IPS-18a (cell line): ENCODE data around the gene PACSIN1.

ENCODE experiments used
- H3K27ac ChIP-seq: one replicate; pipeline ENCODE4 v1.5.1; 2013; ENCODE audit warnings: low read length
- H3K27me3 ChIP-seq: one replicate; pipeline ENCODE4 v1.6.1; 2013; ENCODE audit warnings: mild to moderate bottlenecking, low read length; ENCODE audit not compliant: control insufficient read depth, insufficient read depth
- H3K36me3 ChIP-seq: one replicate; pipeline ENCODE4 v1.6.1; 2013; ENCODE audit warnings: low read depth, low read length; ENCODE audit not compliant: control insufficient read depth
- H3K4me1 ChIP-seq: one replicate; pipeline ENCODE4 v1.6.1; 2013; ENCODE audit warnings: low read depth, low read length; ENCODE audit not compliant: control insufficient read depth
- H3K4me3 ChIP-seq: one replicate; pipeline ENCODE4 v1.5.1; 2013; ENCODE audit warnings: low read length
- H3K9ac ChIP-seq: one replicate; pipeline ENCODE4 v1.6.1; 2013; ENCODE audit warnings: mild to moderate bottlenecking, low read length, moderate library complexity
- H3K9me3 ChIP-seq: one replicate; pipeline ENCODE4 v1.6.1; 2013; ENCODE audit warnings: low read depth, low read length; ENCODE audit not compliant: control insufficient read depth

The PACSIN1 gene

DNA sequence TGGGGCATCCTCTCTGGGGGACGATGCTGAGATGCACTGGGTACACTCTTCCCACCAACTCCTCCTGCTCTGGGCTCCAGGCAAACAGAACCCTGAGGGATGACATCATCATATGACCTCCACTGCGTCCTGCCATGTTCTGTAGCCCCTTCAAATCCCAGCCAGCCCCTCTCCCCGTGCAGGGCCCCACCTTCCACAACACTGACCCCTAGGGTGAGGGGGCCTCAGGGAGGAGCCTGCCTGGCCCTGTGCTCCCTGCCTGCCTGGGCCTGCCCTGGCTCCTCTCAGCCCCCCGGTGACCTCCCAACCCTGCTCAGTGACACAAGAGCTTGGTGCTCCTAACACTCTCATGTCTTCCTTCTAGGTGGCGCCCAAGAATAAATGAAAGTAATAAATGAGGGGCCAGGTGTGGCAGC lies 99.9 kb downstream of the PACSIN1 start:
- H3K9me3 ChIP-seq, result no peaks in the 10 kb centered on the region
- H3K4me1 ChIP-seq, result no peaks in the 10 kb centered on the region
- H3K36me3 ChIP-seq, result no peaks in the 10 kb centered on the region
- no peak overlapping the region for H3K27ac ChIP-seq
- H3K27me3 ChIP-seq, result no peaks in the 10 kb centered on the region
- no peak overlapping the region for H3K9ac ChIP-seq
- no peak overlapping the region for H3K4me3 ChIP-seq

DNA sequence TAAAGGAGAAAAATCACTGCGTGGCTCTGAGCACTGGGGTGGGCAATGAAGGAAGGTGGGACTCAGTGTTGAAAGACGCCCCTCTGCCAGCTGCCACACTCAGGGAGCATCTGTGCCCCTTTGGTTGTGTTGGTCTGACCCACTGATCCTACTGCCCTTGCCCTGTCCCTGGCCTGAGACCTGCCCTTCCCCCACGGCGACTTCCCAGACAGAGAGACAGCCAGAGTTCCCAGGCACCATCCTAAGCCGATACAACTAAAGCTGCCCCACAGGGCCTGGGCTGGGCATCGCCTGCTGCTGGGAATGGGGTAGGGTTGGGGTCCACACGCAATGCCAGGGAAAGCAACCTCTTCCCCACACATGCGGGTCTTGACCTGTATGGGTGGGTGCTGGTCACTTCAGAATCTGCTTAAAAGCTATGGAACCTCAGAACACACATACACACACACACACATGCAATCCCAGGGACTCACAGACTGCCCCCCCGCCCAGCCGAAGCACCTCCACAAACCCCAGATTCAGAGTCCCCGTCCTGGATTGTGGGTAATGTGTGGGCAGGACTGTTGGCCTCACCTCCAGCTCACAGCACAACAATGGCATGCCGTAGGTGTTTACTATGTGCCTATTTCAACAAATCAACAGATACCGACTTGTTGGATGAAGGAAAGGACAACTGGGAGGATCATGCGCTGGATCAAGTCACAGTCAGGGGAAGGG lies 101.1 kb downstream of the PACSIN1 start:
- Histone ChIP-seq H3K4me3 (no peak overlapping the region), H3K36me3 (no peaks in the 10 kb centered on the region), H3K27ac (no peak overlapping the region), H3K27me3 (no peaks in the 10 kb centered on the region), H3K9me3 (no peaks in the 10 kb centered on the region), H3K4me1 (no peaks in the 10 kb centered on the region), H3K9ac (no peak overlapping the region)

- Histone ChIP-seq H3K36me3 (no peaks in the 10 kb centered on the region), H3K4me1 (no peaks in the 10 kb centered on the region), H3K27me3 (no peaks in the 10 kb centered on the region), H3K4me3 (no peak overlapping the region), H3K9me3 (no peaks in the 10 kb centered on the region), H3K9ac (no peak overlapping the region), H3K27ac (no peak overlapping the region)
Measured at GRCh38 chr6:34568341-34569201, 102.7 kb downstream of the PACSIN1 start.

GRCh38 chr6:34569361-34569973 lies 103.6 kb downstream of the PACSIN1 start:
- H3K27ac ChIP-seq, result no peak overlapping the region
- H3K9ac ChIP-seq, result no peak overlapping the region
- no peaks in the 10 kb centered on the region for H3K9me3 ChIP-seq
- H3K4me1 ChIP-seq, result no peaks in the 10 kb centered on the region
- no peak overlapping the region for H3K4me3 ChIP-seq
- H3K36me3 ChIP-seq, result no peaks in the 10 kb centered on the region
- H3K27me3 ChIP-seq, result no peaks in the 10 kb centered on the region

- Histone ChIP-seq H3K27ac (no peak overlapping the region), H3K9ac (no peak overlapping the region), H3K4me1 (peaks cover 7% of the 10 kb centered on the region)
Measured at GRCh38 chr6:34570066-34570833, 104.4 kb downstream of the PACSIN1 start.

GRCh38 chr6:34571388-34571787 lies 105.5 kb downstream of the PACSIN1 start:
- Histone ChIP-seq H3K9ac (no peak overlapping the region), H3K4me1 (peaks cover 8% of the 10 kb centered on the region), H3K36me3 (no peaks in the 10 kb centered on the region), H3K9me3 (no peaks in the 10 kb centered on the region), H3K27ac (no peak overlapping the region), H3K4me3 (no peak overlapping the region), H3K27me3 (no peaks in the 10 kb centered on the region)

More at GRCh38 chr6:34570066-34570833, 104.4 kb downstream of the PACSIN1 start:
- no peaks in the 10 kb centered on the region for H3K9me3 ChIP-seq
- no peak overlapping the region for H3K4me3 ChIP-seq
- H3K27me3 ChIP-seq, result no peaks in the 10 kb centered on the region
- no peaks in the 10 kb centered on the region for H3K36me3 ChIP-seq

DNA sequence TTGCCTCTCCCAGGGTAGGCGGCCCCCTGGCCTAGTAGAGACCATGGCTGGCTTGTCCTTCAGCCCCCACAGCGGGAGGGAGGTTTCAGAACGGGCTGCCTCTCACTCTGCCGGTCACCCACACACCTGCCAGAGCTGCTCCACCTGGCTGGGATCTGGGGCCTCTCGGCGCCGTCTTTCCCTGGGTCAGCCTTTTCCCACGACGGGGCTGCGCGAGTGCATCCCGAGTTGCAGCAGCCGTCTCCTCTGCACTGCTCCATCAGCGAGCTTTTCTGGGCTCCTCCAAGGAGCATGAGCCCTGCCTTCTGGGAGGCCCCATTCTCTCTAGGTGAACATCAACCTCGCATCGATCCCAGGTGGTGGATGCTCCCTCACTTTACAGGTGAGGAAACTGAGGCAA lies 106.1 kb downstream of the PACSIN1 start:
- H3K4me1 ChIP-seq, result peaks cover 8% of the 10 kb centered on the region
- no peaks in the 10 kb centered on the region for H3K9me3 ChIP-seq
- no peaks in the 10 kb centered on the region for H3K36me3 ChIP-seq
- H3K27me3 ChIP-seq, result no peaks in the 10 kb centered on the region
- H3K9ac ChIP-seq, result no peak overlapping the region
- H3K4me3 ChIP-seq, result no peak overlapping the region
- no peak overlapping the region for H3K27ac ChIP-seq

DNA sequence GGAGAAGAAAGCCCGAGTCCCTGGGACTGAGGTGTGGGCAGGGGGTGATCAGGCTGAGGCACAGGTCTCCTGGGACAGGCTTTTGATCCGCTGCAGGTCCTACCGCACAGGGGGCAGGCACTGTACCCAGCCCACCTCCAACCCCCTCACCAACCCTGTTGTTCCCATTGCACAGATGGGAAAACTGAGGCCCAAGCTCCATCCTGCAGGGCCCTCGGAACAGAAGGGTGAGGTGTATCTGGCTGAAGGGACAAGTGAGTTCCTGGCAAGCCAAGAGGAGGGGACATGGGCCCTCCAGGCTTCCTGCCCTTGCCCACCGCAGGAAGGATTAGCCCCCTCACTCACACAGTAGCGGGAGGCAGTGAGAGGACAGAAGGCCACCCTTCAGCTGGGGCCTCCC lies 106.7 kb downstream of the PACSIN1 start:
- H3K4me1 ChIP-seq, result peaks cover 8% of the 10 kb centered on the region
- H3K9ac ChIP-seq, result no peak overlapping the region
- H3K36me3 ChIP-seq, result no peaks in the 10 kb centered on the region
- H3K27ac ChIP-seq, result no peak overlapping the region
- no peaks in the 10 kb centered on the region for H3K27me3 ChIP-seq
- no peaks in the 10 kb centered on the region for H3K9me3 ChIP-seq
- H3K4me3 ChIP-seq, result no peak overlapping the region

- Histone ChIP-seq H3K9ac (no peak overlapping the region), H3K4me1 (peaks cover 8% of the 10 kb centered on the region), H3K36me3 (no peaks in the 10 kb centered on the region), H3K9me3 (no peaks in the 10 kb centered on the region), H3K27ac (no peak overlapping the region), H3K4me3 (no peak overlapping the region), H3K27me3 (no peaks in the 10 kb centered on the region)
Measured at GRCh38 chr6:34573567-34574183, 107.8 kb downstream of the PACSIN1 start.

DNA sequence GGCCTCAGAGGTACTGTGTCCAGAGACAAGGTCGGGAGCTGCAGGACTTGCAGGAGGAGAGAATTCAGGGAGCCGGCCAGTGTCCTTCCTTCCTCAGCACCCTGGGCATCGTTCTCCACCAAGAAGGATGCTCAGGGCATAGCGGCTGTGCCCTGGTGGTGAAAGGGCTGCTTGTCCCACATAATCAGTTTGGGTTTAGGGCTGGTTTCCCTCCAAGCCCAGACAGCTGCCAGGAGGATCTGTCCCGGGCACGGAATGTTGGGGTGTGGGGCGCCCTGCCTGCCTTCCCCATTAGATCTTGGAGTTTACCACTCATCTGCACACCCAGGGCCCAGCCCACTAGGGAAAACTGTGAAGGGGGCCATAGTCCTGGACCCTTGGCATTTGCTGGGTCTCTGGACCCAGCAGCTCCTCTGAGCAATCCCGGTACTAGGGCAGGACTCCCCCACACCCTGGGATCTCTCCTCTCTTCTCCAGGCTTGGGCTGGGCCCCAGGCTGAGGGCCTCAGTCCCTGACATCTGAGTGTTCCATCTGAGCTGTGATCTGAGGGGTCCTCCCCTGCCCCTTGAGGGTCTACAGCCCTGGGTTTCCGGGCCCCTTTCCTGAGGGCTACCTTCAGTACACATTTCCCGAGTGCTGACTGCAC lies 108.9 kb downstream of the PACSIN1 start:
- H3K27me3 ChIP-seq, result no peaks in the 10 kb centered on the region
- no peak overlapping the region for H3K9ac ChIP-seq
- H3K9me3 ChIP-seq, result no peaks in the 10 kb centered on the region

More for the DNA sequence above, 108.9 kb downstream of the PACSIN1 start:
- no peak overlapping the region for H3K27ac ChIP-seq
- H3K36me3 ChIP-seq, result no peaks in the 10 kb centered on the region
- no peak overlapping the region for H3K4me3 ChIP-seq
- peaks cover 8% of the 10 kb centered on the region for H3K4me1 ChIP-seq
